HCT116 (cell line): ENCODE data around the gene SIDT1. TPM values are rescaled to one million over a fixed set of nuclear protein-coding genes. Genes with fewer than 3 reads are reported as not detected.
"Not testable (repeated sequence)": the region's sequence is repeated elsewhere in the genome, so short reads cannot be mapped to it uniquely, and the experiment has no call there.

Source experiments
- ATAC-seq: fragments of 200-7000 bp; cut with Tn5 transposase; 2 replicates; pipeline ENCODE4 v1.9.1; 2020; ENCODE audit warnings: mild to moderate bottlenecking, moderate library complexity
- BruUV-seq: library from RNA; stranded (reverse); fragments of 400-500 nt; replicated peaks from 2 replicates; lab custom pipeline; 2021; lab: Mats Ljungman, UMichigan
- CTCF ChIA-PET: fragments of 300-600 bp; sonication (Branson Sonifier 250); formaldehyde crosslinking; loops from one replicate; lab custom pipeline; 2021; ENCODE audit warnings: antibody characterized with exemption; lab: Charles Lee
- POLR2A ChIA-PET: fragments of 300-600, 350-600 bp; sonication (Branson Sonifier 250); formaldehyde crosslinking; loops from one replicate; lab custom pipeline; 2021; ENCODE audit warnings: antibody characterized with exemption; lab: Charles Lee
- RAD21 ChIA-PET, 2 experiments: fragments of 300-600 bp; sonication (Branson Sonifier 250); formaldehyde crosslinking; loops; one replicate each; lab custom pipeline; 2023; ENCODE audit warnings: low total read pairs in 2 of 2; ENCODE audit not compliant: uncharacterized antibody in 2 of 2, unreplicated experiment in 2 of 2, low non-redundant PET in 1 of 2; lab: Charles Lee
- DNase-seq: peaks from one replicate; pipeline ENCODE4 v3.0.0-alpha.2; 2010; ENCODE audit warnings: low read depth, low spot score
- H2AFZ ChIP-seq: fragments of 200-600 bp; shearing (Covaris generic), sonication (generic); 2 replicates; pipeline ENCODE4 v1.6.1; 2017; ENCODE audit warnings: low read depth, mixed run types, mixed read lengths, antibody characterized with exemption, low read length; ENCODE audit not compliant: poor library complexity, severe bottlenecking
- H3K27ac ChIP-seq: 2 replicates; pipeline ENCODE4 v1.5.1; 2012; ENCODE audit warnings: low read depth, low read length
- H3K27me3 ChIP-seq: fragments of 200-600 bp; sonication (generic); 2 replicates; pipeline ENCODE4 v1.6.1; 2016; ENCODE audit warnings: mixed run types, low read length, mixed read lengths; ENCODE audit not compliant: insufficient read depth
- H3K36me3 ChIP-seq, 2 experiments: fragments of 200-500 bp in 1 of 2; fragments of 200-600 bp in 1 of 2; sonication (Bioruptor generic) in 1 of 2; sonication (generic) in 1 of 2; 2 replicates each; pipeline versions ENCODE4 v1.5.1 to v1.6.1; 2014 to 2016; ENCODE audit warnings: low read length in 2 of 2, inconsistent platforms in 1 of 2, mixed read lengths in 1 of 2, mixed run types in 1 of 2; ENCODE audit not compliant: insufficient read depth in 2 of 2, control insufficient read depth in 1 of 2
- H3K4me1 ChIP-seq, 2 experiments: fragments of 200-600 bp in 1 of 2; sonication (generic) in 1 of 2; 2 replicates each; pipeline versions ENCODE4 v1.5.1 to v1.6.1; 2012 to 2017; ENCODE audit warnings: low read length in 2 of 2, inconsistent platforms in 1 of 2, mild to moderate bottlenecking in 1 of 2, mixed read lengths in 1 of 2, mixed run types in 1 of 2, moderate library complexity in 1 of 2; ENCODE audit not compliant: insufficient read depth in 2 of 2, control insufficient read depth in 1 of 2
- H3K4me2 ChIP-seq: fragments of 200-600 bp; sonication (generic); 2 replicates; pipeline ENCODE4 v1.6.1; 2017; ENCODE audit warnings: mixed run types, low read length, mixed read lengths
- H3K4me3 ChIP-seq, 2 experiments: fragments of 200-600 bp in 1 of 2; sonication (generic) in 1 of 2; replicated peaks in 1 of 2; 2 replicates each; pipeline ENCODE4 v1.5.1; 2011 to 2016; ENCODE audit warnings: low read length in 2 of 2, control low read depth in 1 of 2, low read depth in 1 of 2, mild to moderate bottlenecking in 1 of 2, mixed read lengths in 1 of 2, mixed run types in 1 of 2
- H3K79me2 ChIP-seq: fragments of 200-600 bp; sonication (generic); 2 replicates; pipeline ENCODE4 v1.6.1; 2017; ENCODE audit warnings: mild to moderate bottlenecking, mixed run types, low read length, moderate library complexity, mixed read lengths; ENCODE audit not compliant: insufficient read depth
- H3K9ac ChIP-seq: fragments of 200-600 bp; sonication (generic); 2 replicates; pipeline ENCODE4 v1.6.1; 2016; ENCODE audit warnings: low read length, mixed read lengths
- H3K9me2 ChIP-seq: fragments of 200-600 bp; sonication (generic), shearing (Covaris generic); 2 replicates; pipeline ENCODE4 v1.6.1; 2017; ENCODE audit warnings: mixed run types, mild to moderate bottlenecking, moderate library complexity; ENCODE audit not compliant: insufficient read depth
- H3K9me3 ChIP-seq, 2 experiments: fragments of 200-500 bp in 1 of 2; fragments of 200-600 bp in 1 of 2; sonication (Bioruptor generic) in 1 of 2; sonication (generic) in 1 of 2; 2 replicates each; pipeline ENCODE4 v1.6.1; 2014 to 2017; ENCODE audit warnings: low read length in 2 of 2, mixed read lengths in 2 of 2, inconsistent platforms in 1 of 2, low read depth in 1 of 2, mild to moderate bottlenecking in 1 of 2, mixed run types in 1 of 2, moderate library complexity in 1 of 2; ENCODE audit not compliant: control insufficient read depth in 1 of 2, insufficient read depth in 1 of 2
- H4K20me1 ChIP-seq: fragments of 200-600 bp; sonication (generic), shearing (Covaris generic); 2 replicates; pipeline ENCODE4 v1.6.1; 2017; ENCODE audit warnings: mixed run types, mild to moderate bottlenecking, moderate library complexity; ENCODE audit not compliant: insufficient read depth
- ELF1 ChIP-seq: IDR thresholded peaks from 2 replicates; pipeline ENCODE4 v1.6.1; 2012; ENCODE audit warnings: low read depth, borderline replicate concordance
- EZH2 ChIP-seq: fragments of 200-600 bp; sonication (generic); IDR thresholded peaks from 2 replicates; pipeline ENCODE4 v1.6.1; 2017; ENCODE audit warnings: antibody characterized with exemption, mixed run types
- POLR2A ChIP-seq: IDR thresholded peaks from 2 replicates; pipeline ENCODE4 v1.7.0; 2011; ENCODE audit warnings: borderline replicate concordance; ENCODE audit not compliant: insufficient read depth, insufficient read length; ENCODE audit errors: extremely low read depth
- RAD21 ChIP-seq: IDR thresholded peaks from 2 replicates; pipeline ENCODE4 v1.6.1; 2012; ENCODE audit warnings: low read depth, mild to moderate bottlenecking
- SIN3A ChIP-seq: IDR thresholded peaks from 2 replicates; pipeline ENCODE4 v1.6.1; 2012; ENCODE audit warnings: low read depth
- SP1 ChIP-seq: IDR thresholded peaks from 2 replicates; pipeline ENCODE4 v1.6.1; 2012; ENCODE audit warnings: low read depth
- YY1 ChIP-seq: IDR thresholded peaks from 2 replicates; pipeline ENCODE4 v1.6.1; 2011; ENCODE audit warnings: low read length, low read depth, moderate library complexity, mild to moderate bottlenecking; ENCODE audit not compliant: insufficient replicate concordance; ENCODE audit errors: extremely low read depth
- ZFX ChIP-seq: fragments of 450-650 bp; IDR thresholded peaks from 2 replicates; pipeline ENCODE4 v1.6.1; 2017
- intact Hi-C: fragments of 100-400 bp; cut with micrococcal nuclease; formaldehyde crosslinking; loops from 2 replicates; pipeline ENCODE4 v1.10.0; 2022
- total RNA-seq: library from RNA; stranded (reverse); gene quantifications from one replicate; pipeline ENCODE4 v1.2.1, GENCODE V29; 2021; ENCODE audit not compliant: unreplicated experiment

SIDT1 gene
- total RNA-seq, 1 experiment from 2014 or later: not detected

- Histone ChIP-seq H3K9me2 (no peaks in the 10 kb centered on the region), H2AFZ (no peak overlapping the region), H4K20me1 (no peaks in the 10 kb centered on the region), H3K4me1 (no peaks in the 10 kb centered on the region), H3K79me2 (no peaks in the 10 kb centered on the region), H3K9me3 (no peaks in the 10 kb centered on the region), H3K36me3 (no peaks in the 10 kb centered on the region), H3K27me3 (no peaks in the 10 kb centered on the region), H3K9ac (no peak overlapping the region), H3K4me2 (no peak overlapping the region), H3K27ac (no peak overlapping the region), H3K4me3 (no peak overlapping the region)
- DNase-seq (no peak), ATAC-seq (no peak)
- RAD21 ChIA-PET: no interaction called here
- intact Hi-C loops: no loop called here
- CTCF ChIA-PET: no interaction called here
- TF ChIP-seq SP1 (no peak), ZFX (no peak), POLR2A (no peak), SIN3A (no peak), YY1 (no peak), EZH2 (no peak), ELF1 (no peak), RAD21 (no peak)
- POLR2A ChIA-PET: no interaction called here
- BruUV-seq: no TSS peak
Measured at GRCh38 chr3:113634782-113635474, 102.6 kb downstream of the SIDT1 start.

GRCh38 chr3:113636034-113636433, 103.7 kb downstream of the SIDT1 start:
- H3K79me2 ChIP-seq, ATAC-seq, H3K4me3 ChIP-seq, H4K20me1 ChIP-seq, intact Hi-C loops, POLR2A ChIA-PET, RAD21 ChIA-PET, CTCF ChIA-PET, H3K9me3 ChIP-seq, H3K27me3 ChIP-seq, BruUV-seq, DNase-seq, H2AFZ ChIP-seq, H3K9ac ChIP-seq, H3K36me3 ChIP-seq, H3K9me2 ChIP-seq, H3K4me1 ChIP-seq, H3K4me2 ChIP-seq, H3K27ac ChIP-seq: not testable (repeated sequence)
